MM.1S (cell line): Measurements from ENCODE around the gene VGF.

Experiments
- DNase-seq: peaks from one replicate; pipeline ENCODE4 v3.0.0-alpha.2; 2015
- H2AFZ ChIP-seq: fragments of 300-600 bp; sonication (generic); 2 replicates; pipeline ENCODE4 v1.6.0; 2016; ENCODE audit warnings: antibody characterized with exemption, low read length
- H3F3A ChIP-seq: fragments of 300-600 bp; sonication (generic); 2 replicates; pipeline ENCODE4 v1.6.1; 2016; ENCODE audit warnings: mild to moderate bottlenecking, antibody characterized with exemption, low read length, moderate library complexity, mixed read lengths; ENCODE audit not compliant: insufficient read depth
- H3K27ac ChIP-seq: fragments of 300-600 bp; sonication (generic); 2 replicates; pipeline ENCODE4 v1.5.1; 2016; ENCODE audit warnings: mild to moderate bottlenecking, low read length
- H3K27me3 ChIP-seq: fragments of 300-600 bp; sonication (generic); replicated peaks from 2 replicates; pipeline ENCODE4 v1.6.0; 2016; ENCODE audit warnings: low read length; ENCODE audit not compliant: insufficient read depth
- H3K36me3 ChIP-seq: fragments of 300-600 bp; sonication (generic); replicated peaks from 2 replicates; pipeline ENCODE4 v1.6.1; 2016; ENCODE audit warnings: mild to moderate bottlenecking, low read length, mixed read lengths; ENCODE audit not compliant: insufficient read depth
- H3K4me1 ChIP-seq: fragments of 300-600 bp; sonication (generic); 2 replicates; pipeline ENCODE4 v1.6.1; 2016; ENCODE audit warnings: low read length, mixed read lengths
- H3K4me2 ChIP-seq: fragments of 300-600 bp; sonication (generic); 2 replicates; pipeline ENCODE4 v1.6.0; 2016; ENCODE audit warnings: low read depth, low read length
- H3K4me3 ChIP-seq: fragments of 300-600 bp; sonication (generic); 2 replicates; pipeline ENCODE4 v1.5.1; 2016; ENCODE audit warnings: low read length, mixed read lengths
- H3K79me2 ChIP-seq: fragments of 300-600 bp; sonication (generic); 2 replicates; pipeline ENCODE4 v1.6.1; 2016; ENCODE audit warnings: mixed run types, low read length, mixed read lengths
- H3K9ac ChIP-seq: fragments of 300-600 bp; sonication (generic); 2 replicates; pipeline ENCODE4 v1.6.1; 2016; ENCODE audit warnings: low read length, mixed read lengths
- H3K9me2 ChIP-seq: fragments of 300-600 bp; sonication (generic); replicated peaks from 2 replicates; pipeline ENCODE4 v1.6.1; 2016; ENCODE audit warnings: mild to moderate bottlenecking, low read length, mixed read lengths; ENCODE audit not compliant: insufficient read depth
- H3K9me3 ChIP-seq: fragments of 300-600 bp; sonication (generic); replicated peaks from 2 replicates; pipeline ENCODE4 v1.6.1; 2016; ENCODE audit warnings: mild to moderate bottlenecking, low read length, mixed read lengths; ENCODE audit not compliant: insufficient read depth
- H4K20me1 ChIP-seq: fragments of 300-600 bp; sonication (generic); 2 replicates; pipeline ENCODE4 v1.6.1; 2016; ENCODE audit warnings: mild to moderate bottlenecking, low read length, moderate library complexity, mixed read lengths; ENCODE audit not compliant: insufficient read depth
- EZH2 ChIP-seq: fragments of 300-600 bp; sonication (generic); optimal IDR thresholded peaks from 2 replicates; pipeline ENCODE3; 2017; ENCODE audit warnings: low read depth, mild to moderate bottlenecking, antibody characterized with exemption, low read length, mixed read lengths
- EZH2phosphoT487 ChIP-seq: fragments of 300-600 bp; sonication (generic); IDR thresholded peaks from 2 replicates; pipeline ENCODE4 v1.6.1; 2018; ENCODE audit warnings: antibody characterized with exemption, low read length
- TF ChIP-seq, protein P1 (sequence below): fragments of 300-600 bp; sonication (generic); IDR thresholded peaks from 2 replicates; pipeline ENCODE4 v1.5.1; 2016; ENCODE audit warnings: antibody characterized with exemption, low read length, mixed read lengths

VGF gene

DNA sequence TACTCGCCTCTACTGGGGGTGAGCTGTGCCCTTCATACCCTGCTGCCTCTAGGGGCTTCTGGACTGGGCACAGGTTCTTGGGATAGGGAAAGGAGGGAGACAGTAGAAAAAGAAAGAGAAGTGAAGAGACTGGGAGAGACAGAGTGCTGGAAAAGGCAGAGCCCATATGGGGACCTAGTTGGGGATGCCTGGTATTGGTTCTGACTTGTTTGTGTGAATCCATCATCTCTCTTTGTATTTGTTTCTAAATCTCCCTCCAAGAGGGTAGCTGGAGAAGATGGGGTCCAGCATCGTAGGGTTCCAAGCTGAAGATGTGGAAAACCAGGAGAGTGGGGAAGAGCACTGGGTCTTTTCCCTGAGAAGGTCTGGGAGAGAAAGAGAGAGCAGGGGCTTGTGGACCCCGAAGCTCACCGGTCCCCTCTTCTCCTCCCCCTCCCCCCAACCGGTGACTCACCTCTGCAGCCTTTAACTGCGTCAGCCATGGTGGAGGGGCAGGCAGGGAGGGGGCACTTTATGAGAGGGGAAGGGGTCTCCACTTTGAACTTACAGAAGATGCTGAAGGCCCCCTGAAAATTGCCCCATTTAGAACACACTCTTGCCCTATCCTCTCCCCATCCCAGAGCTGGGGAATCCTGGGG lies 3.2 kb upstream of the VGF start:
- H3K9ac ChIP-seq = no peak overlapping the region

GRCh38 chr7:101167645-101168411 lies 2.5 kb upstream of the VGF start:
- Histone ChIP-seq H3K4me3 (no peak overlapping the region), H3K36me3 (no peaks in the 10 kb centered on the region), H4K20me1 (no peaks in the 10 kb centered on the region), H3K9me3 (no peaks in the 10 kb centered on the region), H3K4me1 (peaks cover 7% of the 10 kb centered on the region; the same call in 1 of the 2 replicates), H3K4me2 (no peak overlapping the region), H3K9me2 (no peaks in the 10 kb centered on the region), H3K79me2 (no peaks in the 10 kb centered on the region), H3K27me3 (peaks cover 84% of the 10 kb centered on the region), H3K27ac (no peak overlapping the region), H2AFZ (no peak overlapping the region), H3F3A (no peaks in the 10 kb centered on the region), H3K9ac (no peak overlapping the region)
- TF ChIP-seq EZH2 = no peak
- TF ChIP-seq EZH2phosphoT487 = no peak
- TF ChIP-seq, protein P1, sequence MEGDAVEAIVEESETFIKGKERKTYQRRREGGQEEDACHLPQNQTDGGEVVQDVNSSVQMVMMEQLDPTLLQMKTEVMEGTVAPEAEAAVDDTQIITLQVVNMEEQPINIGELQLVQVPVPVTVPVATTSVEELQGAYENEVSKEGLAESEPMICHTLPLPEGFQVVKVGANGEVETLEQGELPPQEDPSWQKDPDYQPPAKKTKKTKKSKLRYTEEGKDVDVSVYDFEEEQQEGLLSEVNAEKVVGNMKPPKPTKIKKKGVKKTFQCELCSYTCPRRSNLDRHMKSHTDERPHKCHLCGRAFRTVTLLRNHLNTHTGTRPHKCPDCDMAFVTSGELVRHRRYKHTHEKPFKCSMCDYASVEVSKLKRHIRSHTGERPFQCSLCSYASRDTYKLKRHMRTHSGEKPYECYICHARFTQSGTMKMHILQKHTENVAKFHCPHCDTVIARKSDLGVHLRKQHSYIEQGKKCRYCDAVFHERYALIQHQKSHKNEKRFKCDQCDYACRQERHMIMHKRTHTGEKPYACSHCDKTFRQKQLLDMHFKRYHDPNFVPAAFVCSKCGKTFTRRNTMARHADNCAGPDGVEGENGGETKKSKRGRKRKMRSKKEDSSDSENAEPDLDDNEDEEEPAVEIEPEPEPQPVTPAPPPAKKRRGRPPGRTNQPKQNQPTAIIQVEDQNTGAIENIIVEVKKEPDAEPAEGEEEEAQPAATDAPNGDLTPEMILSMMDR = no peak
- no peak for DNase-seq

More for the DNA sequence above, 3.2 kb upstream of the VGF start:
- Histone ChIP-seq H3K4me1 (peaks cover 7% of the 10 kb centered on the region; the same call in 1 of the 2 replicates), H4K20me1 (no peaks in the 10 kb centered on the region), H3K79me2 (no peaks in the 10 kb centered on the region), H3K4me2 (no peak overlapping the region), H3K27ac (no peak overlapping the region), H3K9me2 (no peaks in the 10 kb centered on the region), H3K4me3 (no peak overlapping the region), H3K9me3 (no peaks in the 10 kb centered on the region), H2AFZ (no peak overlapping the region), H3F3A (no peaks in the 10 kb centered on the region), H3K27me3 (peaks cover 88% of the 10 kb centered on the region), H3K36me3 (no peaks in the 10 kb centered on the region)
- DNase-seq = no peak
- no peak for TF ChIP-seq EZH2phosphoT487
- TF ChIP-seq, protein P1 = no peak
- TF ChIP-seq EZH2 = no peak

- H4K20me1 ChIP-seq = no peaks in the 10 kb centered on the region
- no peak overlapping the region for H3K4me2 ChIP-seq
- no peaks in the 10 kb centered on the region for H3K9me2 ChIP-seq
- H3K79me2 ChIP-seq = no peaks in the 10 kb centered on the region
- no peaks in the 10 kb centered on the region for H3K9me3 ChIP-seq
- H3F3A ChIP-seq = no peaks in the 10 kb centered on the region
- H3K27me3 ChIP-seq = peaks cover 82% of the 10 kb centered on the region
- H3K4me3 ChIP-seq = no peak overlapping the region
- DNase-seq = no peak
- no peaks in the 10 kb centered on the region for H3K36me3 ChIP-seq
- H3K9ac ChIP-seq = no peak overlapping the region
- TF ChIP-seq EZH2 (no peak), EZH2phosphoT487 (no peak)
- TF ChIP-seq, protein P1 = no peak
- no peak overlapping the region for H2AFZ ChIP-seq
- no peak overlapping the region for H3K27ac ChIP-seq
- peaks cover 5% of the 10 kb centered on the region; the same call in 1 of the 2 replicates for H3K4me1 ChIP-seq
Measured at GRCh38 chr7:101166909-101167644, 1.7 kb upstream of the VGF start.
